Hepatocyte (in vitro differentiated cells): ENCODE data around the gene PLD5. TPM values are rescaled to one million over a fixed set of nuclear protein-coding genes. Genes with fewer than 3 reads are reported as not detected.

Source experiments
- DNase-seq: peaks from one replicate; pipeline ENCODE4 v3.0.0-alpha.2; 2016; ENCODE audit warnings: low spot score
- H2AFZ ChIP-seq: fragments of 200-600 bp; sonication (generic); 2 replicates; pipeline ENCODE4 v1.6.0; 2016; ENCODE audit warnings: antibody characterized with exemption, mild to moderate bottlenecking
- H3K27ac ChIP-seq: fragments of 200-600 bp; sonication (generic); 2 replicates; pipeline ENCODE4 v1.5.1; 2016; ENCODE audit warnings: mild to moderate bottlenecking
- H3K27me3 ChIP-seq: fragments of 200-600 bp; sonication (generic); 2 replicates; pipeline ENCODE4 v1.6.1; 2016
- H3K36me3 ChIP-seq: fragments of 200-600 bp; sonication (generic); replicated peaks from 2 replicates; pipeline ENCODE4 v1.5.1; 2016; ENCODE audit warnings: low read depth; ENCODE audit not compliant: insufficient read depth
- H3K4me1 ChIP-seq: fragments of 200-600 bp; sonication (generic); 2 replicates; pipeline ENCODE4 v1.5.1; 2016; ENCODE audit warnings: mild to moderate bottlenecking, moderate library complexity; ENCODE audit not compliant: insufficient read depth
- H3K4me2 ChIP-seq: fragments of 200-600 bp; sonication (generic); 2 replicates; pipeline ENCODE4 v1.6.0; 2016
- H3K4me3 ChIP-seq: fragments of 200-600 bp; sonication (generic); 2 replicates; pipeline ENCODE4 v1.5.1; 2016; ENCODE audit warnings: mild to moderate bottlenecking
- H3K79me2 ChIP-seq: fragments of 200-600 bp; sonication (generic); 2 replicates; pipeline ENCODE4 v1.6.0; 2017; ENCODE audit warnings: mild to moderate bottlenecking
- H3K9me2 ChIP-seq: fragments of 200-600 bp; sonication (generic); replicated peaks from 2 replicates; pipeline ENCODE4 v1.6.0; 2017; ENCODE audit warnings: mild to moderate bottlenecking; ENCODE audit not compliant: insufficient read depth
- H3K9me3 ChIP-seq: fragments of 200-600 bp; sonication (generic); 2 replicates; pipeline ENCODE4 v1.5.1; 2016; ENCODE audit warnings: low read depth, mild to moderate bottlenecking
- H4K20me1 ChIP-seq: fragments of 200-600 bp; sonication (generic); 2 replicates; pipeline ENCODE4 v1.6.0; 2016; ENCODE audit warnings: mild to moderate bottlenecking; ENCODE audit not compliant: insufficient read depth, poor library complexity, severe bottlenecking
- EZH2 ChIP-seq: fragments of 200-600 bp; sonication (generic); IDR thresholded peaks from 2 replicates; pipeline ENCODE4 v1.6.1; 2016; ENCODE audit warnings: antibody characterized with exemption, mild to moderate bottlenecking, borderline replicate concordance
- EZH2phosphoT487 ChIP-seq: fragments of 200-600 bp; sonication (generic); IDR thresholded peaks from one replicate; pipeline ENCODE4 v1.6.1; 2018; ENCODE audit warnings: antibody characterized with exemption, mild to moderate bottlenecking, low read depth, moderate library complexity; ENCODE audit not compliant: unreplicated experiment, severe bottlenecking
- WGBS: methylation state at CpG from one replicate; pipeline ENCODE4 v1.1.6; 2016; ENCODE audit warnings: low lambda C conversion rate; ENCODE audit errors: missing lambda C conversion rate; 5-methylcytosine and 5-hydroxymethylcytosine counted together
- polyA plus RNA-seq: library from polyadenylated mRNA; unstranded; fragments of >200 nt; fragmentation: Nextera tagmentation; extraction: Ambion mirVana; gene quantifications from 2 replicates; pipeline ENCODE4 v1.2.1, GENCODE V29; 2016
- total RNA-seq: library from RNA; depleted of rRNA; stranded (reverse); fragments of >200 nt; gene quantifications from 2 replicates; pipeline ENCODE4 v1.2.3, GENCODE V29; 2014
- TF ChIP-seq, protein P1 (sequence below): fragments of 200-600 bp; sonication (generic); IDR thresholded peaks from 2 replicates; pipeline ENCODE4 v1.5.1; 2016; ENCODE audit warnings: antibody characterized with exemption, mild to moderate bottlenecking; ENCODE audit not compliant: poor library complexity

Gene PLD5
- total and polyA plus RNA-seq, 2 experiments from 2014 or later = 0.33 to 0.58 TPM

DNA sequence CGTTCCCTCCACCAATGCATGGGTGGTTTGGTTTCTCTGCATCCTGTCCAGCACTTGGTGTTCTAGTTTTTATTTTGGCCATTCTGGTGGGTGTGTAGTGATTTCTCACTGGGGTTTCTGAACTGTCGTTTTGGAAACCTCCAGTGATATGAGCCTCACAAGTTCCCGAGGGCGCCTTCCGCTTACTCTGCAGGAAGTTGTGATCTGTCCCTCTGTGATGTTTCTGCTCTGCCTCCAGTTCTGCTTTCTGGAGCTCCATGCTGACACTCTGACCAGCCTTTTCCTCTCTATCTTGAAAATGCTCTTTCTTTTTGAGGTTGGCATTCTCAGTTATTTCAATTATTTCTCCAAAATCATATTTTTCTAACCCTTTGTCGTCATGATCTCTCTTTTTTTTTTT, 111.6 kb downstream of the PLD5 start:
- Histone ChIP-seq H3K4me2 (no peak overlapping the region), H3K4me1 (no peaks in the 10 kb centered on the region), H3K9me2 (no peaks in the 10 kb centered on the region), H3K9me3 (no peaks in the 10 kb centered on the region), H4K20me1 (no peaks in the 10 kb centered on the region), H3K79me2 (no peaks in the 10 kb centered on the region), H3K27me3 (no peaks in the 10 kb centered on the region), H3K4me3 (no peak overlapping the region), H2AFZ (no peak overlapping the region), H3K27ac (no peak overlapping the region), H3K36me3 (no peaks in the 10 kb centered on the region)
- TF ChIP-seq EZH2 (no peak), EZH2phosphoT487 (no peak)
- TF ChIP-seq, protein P1, sequence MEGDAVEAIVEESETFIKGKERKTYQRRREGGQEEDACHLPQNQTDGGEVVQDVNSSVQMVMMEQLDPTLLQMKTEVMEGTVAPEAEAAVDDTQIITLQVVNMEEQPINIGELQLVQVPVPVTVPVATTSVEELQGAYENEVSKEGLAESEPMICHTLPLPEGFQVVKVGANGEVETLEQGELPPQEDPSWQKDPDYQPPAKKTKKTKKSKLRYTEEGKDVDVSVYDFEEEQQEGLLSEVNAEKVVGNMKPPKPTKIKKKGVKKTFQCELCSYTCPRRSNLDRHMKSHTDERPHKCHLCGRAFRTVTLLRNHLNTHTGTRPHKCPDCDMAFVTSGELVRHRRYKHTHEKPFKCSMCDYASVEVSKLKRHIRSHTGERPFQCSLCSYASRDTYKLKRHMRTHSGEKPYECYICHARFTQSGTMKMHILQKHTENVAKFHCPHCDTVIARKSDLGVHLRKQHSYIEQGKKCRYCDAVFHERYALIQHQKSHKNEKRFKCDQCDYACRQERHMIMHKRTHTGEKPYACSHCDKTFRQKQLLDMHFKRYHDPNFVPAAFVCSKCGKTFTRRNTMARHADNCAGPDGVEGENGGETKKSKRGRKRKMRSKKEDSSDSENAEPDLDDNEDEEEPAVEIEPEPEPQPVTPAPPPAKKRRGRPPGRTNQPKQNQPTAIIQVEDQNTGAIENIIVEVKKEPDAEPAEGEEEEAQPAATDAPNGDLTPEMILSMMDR = no peak
- 83% methylated on average over 6 of the region's 6 CpGs for WGBS
- DNase-seq = no peak

DNA sequence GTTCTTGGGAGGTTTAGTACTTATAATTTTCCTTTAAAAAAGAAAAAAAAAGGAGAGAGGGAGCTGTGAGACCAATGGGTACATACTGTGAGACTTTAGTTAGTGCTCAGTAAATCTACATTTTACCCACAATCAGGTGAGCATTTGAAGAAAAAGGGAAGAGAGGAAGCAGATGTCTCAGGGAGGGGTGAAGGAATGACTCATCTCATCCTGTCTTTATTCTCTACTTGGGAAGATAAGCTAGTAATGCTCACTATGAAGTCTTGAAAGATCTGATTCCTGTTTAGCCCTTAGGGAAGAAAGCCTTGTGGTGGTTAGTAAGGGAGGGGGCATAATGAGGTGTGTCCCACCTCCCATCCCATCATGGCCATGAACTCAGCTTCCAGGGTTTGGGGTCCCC, 112.6 kb downstream of the PLD5 start:
- H4K20me1 ChIP-seq = no peaks in the 10 kb centered on the region
- no peak for TF ChIP-seq EZH2
- TF ChIP-seq EZH2phosphoT487 = no peak
- TF ChIP-seq, protein P1 = no peak
- H3K9me3 ChIP-seq = no peaks in the 10 kb centered on the region
- DNase-seq = no peak
- no peak overlapping the region for H3K4me3 ChIP-seq
- no peaks in the 10 kb centered on the region for H3K36me3 ChIP-seq
- H3K79me2 ChIP-seq = no peaks in the 10 kb centered on the region
- no peak overlapping the region for H3K4me2 ChIP-seq
- H3K27me3 ChIP-seq = no peaks in the 10 kb centered on the region
- H2AFZ ChIP-seq = no peak overlapping the region
- H3K9me2 ChIP-seq = no peaks in the 10 kb centered on the region
- no peaks in the 10 kb centered on the region for H3K4me1 ChIP-seq
- H3K27ac ChIP-seq = no peak overlapping the region

DNA sequence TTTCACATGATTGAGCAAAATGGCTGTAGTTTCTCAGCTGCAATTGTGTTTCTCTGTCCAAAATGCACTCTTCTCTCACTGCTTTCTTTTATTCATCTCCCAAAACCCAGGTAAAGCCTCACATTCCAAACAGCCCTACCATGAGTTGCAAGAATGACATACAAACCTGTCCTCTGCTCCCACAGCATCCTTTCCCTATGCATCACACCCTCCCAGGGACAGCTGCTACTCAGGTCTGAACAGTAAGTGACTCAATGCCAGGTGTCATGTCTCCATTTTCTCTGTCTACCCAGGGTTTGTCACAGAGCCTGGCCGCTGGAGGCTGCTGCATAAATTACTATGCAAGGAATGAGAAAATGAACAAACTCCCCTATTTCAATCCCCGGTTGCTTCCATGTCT, 118.5 kb downstream of the PLD5 start:
- no peaks in the 10 kb centered on the region for H3K4me1 ChIP-seq
- no peak overlapping the region for H3K4me2 ChIP-seq
- H3K36me3 ChIP-seq = no peaks in the 10 kb centered on the region
- DNase-seq = no peak
- no peaks in the 10 kb centered on the region for H3K27me3 ChIP-seq
- no peaks in the 10 kb centered on the region for H4K20me1 ChIP-seq
- no peak for TF ChIP-seq EZH2phosphoT487
- TF ChIP-seq, protein P1 = no peak
- TF ChIP-seq EZH2 = no peak
- H3K9me3 ChIP-seq = no peaks in the 10 kb centered on the region
- no peaks in the 10 kb centered on the region for H3K9me2 ChIP-seq
- no peak overlapping the region for H3K27ac ChIP-seq
- no peak overlapping the region for H2AFZ ChIP-seq
- no peak overlapping the region for H3K4me3 ChIP-seq
- WGBS = 90% methylated on average over 2 of the region's 2 CpGs
- H3K79me2 ChIP-seq = no peaks in the 10 kb centered on the region

DNA sequence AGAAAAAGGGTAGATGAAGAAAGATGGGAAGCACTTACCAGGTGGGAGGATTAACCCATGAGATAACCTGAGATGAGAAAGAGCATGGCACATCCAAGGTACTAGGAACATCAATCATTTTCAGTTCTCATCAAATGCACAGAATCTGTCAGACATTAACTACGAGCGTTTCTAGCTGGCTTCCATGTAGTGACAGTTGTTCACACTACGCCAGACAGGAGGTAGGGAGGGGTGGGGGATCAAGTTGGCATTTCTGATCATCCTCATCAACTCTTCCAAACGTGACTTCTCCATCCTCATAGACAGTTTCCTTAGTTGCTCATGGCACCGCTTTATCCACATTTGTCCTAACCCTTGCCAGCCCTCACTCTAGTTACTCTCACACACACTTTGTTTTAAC, 120.2 kb downstream of the PLD5 start:
- no peaks in the 10 kb centered on the region for H3K9me2 ChIP-seq
- no peak overlapping the region for H2AFZ ChIP-seq
- WGBS = 88% methylated on average over 5 of the region's 5 CpGs
- TF ChIP-seq EZH2phosphoT487 (no peak), EZH2 (no peak)
- TF ChIP-seq, protein P1 = no peak
- H3K4me2 ChIP-seq = no peak overlapping the region
- H3K4me3 ChIP-seq = no peak overlapping the region
- no peak for DNase-seq
- H4K20me1 ChIP-seq = no peaks in the 10 kb centered on the region
- no peaks in the 10 kb centered on the region for H3K9me3 ChIP-seq
- no peaks in the 10 kb centered on the region for H3K4me1 ChIP-seq
- H3K79me2 ChIP-seq = no peaks in the 10 kb centered on the region
- H3K27ac ChIP-seq = no peak overlapping the region
- H3K27me3 ChIP-seq = no peaks in the 10 kb centered on the region
- no peaks in the 10 kb centered on the region for H3K36me3 ChIP-seq
